ENCODE measurements around the gene IL3RA.
"Not testable (repeated sequence)": the region's sequence is repeated elsewhere in the genome, so short reads cannot be mapped to it uniquely, and the experiment has no call there.

IL3RA gene

DNA sequence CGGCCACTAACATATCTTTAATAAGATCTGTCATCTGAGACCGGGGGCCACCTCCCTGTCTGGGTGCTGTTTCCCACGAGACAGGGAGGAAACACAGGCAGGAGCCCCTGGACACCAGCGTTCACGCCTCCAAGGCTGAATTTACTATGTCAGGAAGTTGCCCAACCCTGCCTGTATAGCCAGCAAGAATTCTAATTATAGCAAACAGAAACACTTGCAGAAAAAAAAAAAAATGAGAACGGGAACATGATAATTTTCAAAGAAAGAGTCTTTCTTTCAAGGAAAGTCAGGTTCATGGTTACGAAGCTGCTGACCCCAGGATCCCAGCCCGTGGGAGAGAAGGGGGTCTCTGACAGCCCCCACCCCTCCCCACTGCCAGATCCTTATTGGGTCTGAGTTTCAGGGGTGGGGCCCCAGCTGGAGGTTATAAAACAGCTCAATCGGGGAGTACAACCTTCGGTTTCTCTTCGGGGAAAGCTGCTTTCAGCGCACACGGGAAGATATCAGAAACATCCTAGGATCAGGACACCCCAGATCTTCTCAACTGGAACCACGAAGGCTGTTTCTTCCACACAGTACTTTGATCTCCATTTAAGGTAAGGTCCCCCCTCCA is at the start of gene IL3RA:
TSS of gene IL3RA (plus strand) at position 455 of the 613 bp plus-strand sequence. CDS start 4,981 bp downstream, outside the sequence.
- peak within 1 kb of the TSS; percentile 45 for H3K4me3 ChIP-seq (ENCODE audit: low read length)
- peak; percentile 14 for DNase-seq (ENCODE audit: low read depth)
- TF ChIP-seq, protein P1, sequence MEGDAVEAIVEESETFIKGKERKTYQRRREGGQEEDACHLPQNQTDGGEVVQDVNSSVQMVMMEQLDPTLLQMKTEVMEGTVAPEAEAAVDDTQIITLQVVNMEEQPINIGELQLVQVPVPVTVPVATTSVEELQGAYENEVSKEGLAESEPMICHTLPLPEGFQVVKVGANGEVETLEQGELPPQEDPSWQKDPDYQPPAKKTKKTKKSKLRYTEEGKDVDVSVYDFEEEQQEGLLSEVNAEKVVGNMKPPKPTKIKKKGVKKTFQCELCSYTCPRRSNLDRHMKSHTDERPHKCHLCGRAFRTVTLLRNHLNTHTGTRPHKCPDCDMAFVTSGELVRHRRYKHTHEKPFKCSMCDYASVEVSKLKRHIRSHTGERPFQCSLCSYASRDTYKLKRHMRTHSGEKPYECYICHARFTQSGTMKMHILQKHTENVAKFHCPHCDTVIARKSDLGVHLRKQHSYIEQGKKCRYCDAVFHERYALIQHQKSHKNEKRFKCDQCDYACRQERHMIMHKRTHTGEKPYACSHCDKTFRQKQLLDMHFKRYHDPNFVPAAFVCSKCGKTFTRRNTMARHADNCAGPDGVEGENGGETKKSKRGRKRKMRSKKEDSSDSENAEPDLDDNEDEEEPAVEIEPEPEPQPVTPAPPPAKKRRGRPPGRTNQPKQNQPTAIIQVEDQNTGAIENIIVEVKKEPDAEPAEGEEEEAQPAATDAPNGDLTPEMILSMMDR (conservative IDR thresholded peaks at IDR 0.05; ENCODE audit: low read length), result no peak

DNA sequence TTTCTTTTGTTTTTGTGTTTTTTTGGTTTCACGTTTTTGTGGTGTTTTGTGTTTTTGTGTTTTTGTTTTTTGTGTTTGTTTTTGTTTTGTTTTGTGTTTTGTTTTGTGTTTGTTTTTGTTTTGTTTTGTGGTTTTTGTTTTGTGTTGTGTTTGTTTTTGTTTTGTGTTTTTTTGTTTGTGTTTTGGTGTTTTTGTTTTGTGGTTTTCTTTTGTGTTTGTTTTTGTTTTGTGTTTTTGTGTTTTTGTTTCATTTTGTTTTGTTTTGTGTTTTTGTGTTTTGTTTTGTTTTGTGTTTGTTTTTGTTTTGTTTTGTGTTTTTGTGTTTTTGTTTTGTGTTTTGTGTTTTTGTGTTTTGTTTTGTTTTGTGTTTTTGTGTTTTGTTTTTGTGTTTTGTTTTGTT is 47.0 kb upstream of the IL3RA start:
- DNase-seq (ENCODE audit: low read depth), result no peak
- no peak overlapping the region for H3K4me3 ChIP-seq (ENCODE audit: low read length)
- TF ChIP-seq, protein P1 (conservative IDR thresholded peaks at IDR 0.05; ENCODE audit: low read length), result no peak

DNA sequence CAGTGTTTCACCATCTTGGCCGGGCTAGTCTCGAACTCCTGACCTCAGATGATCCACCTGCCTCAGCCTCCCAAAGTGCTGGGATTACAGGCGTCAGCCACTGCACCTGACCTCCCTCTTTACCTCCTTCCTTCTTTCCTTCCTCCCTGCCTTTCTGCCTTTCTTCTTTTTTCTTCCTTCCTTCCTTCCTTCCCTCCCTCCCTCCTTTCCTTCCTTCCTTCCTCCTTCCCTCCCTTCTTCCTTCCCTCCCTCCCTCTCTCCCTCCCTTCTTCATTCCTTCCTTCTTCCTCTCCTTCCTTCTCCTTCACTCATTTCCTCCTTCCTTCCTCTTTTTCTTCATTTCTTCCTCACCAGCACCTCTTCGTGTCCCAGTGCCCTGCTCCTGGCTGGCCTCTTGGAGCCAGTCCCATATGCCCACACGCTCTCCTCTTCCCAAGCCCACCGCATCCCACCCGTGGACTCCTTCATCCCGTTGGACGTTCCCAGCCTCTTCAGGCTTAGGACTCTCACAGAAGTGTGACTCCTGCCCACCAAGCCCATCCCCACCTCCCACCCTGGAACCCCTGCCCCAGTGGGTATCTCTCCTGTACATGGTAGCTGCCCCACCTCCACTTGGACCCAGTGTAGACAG is 45.4 kb upstream of the IL3RA start:
- TF ChIP-seq, protein P1 (conservative IDR thresholded peaks at IDR 0.05; ENCODE audit: low read length), result no peak
- no peak overlapping the region for H3K4me3 ChIP-seq (ENCODE audit: low read length)
- DNase-seq (ENCODE audit: low read depth), result no peak

DNA sequence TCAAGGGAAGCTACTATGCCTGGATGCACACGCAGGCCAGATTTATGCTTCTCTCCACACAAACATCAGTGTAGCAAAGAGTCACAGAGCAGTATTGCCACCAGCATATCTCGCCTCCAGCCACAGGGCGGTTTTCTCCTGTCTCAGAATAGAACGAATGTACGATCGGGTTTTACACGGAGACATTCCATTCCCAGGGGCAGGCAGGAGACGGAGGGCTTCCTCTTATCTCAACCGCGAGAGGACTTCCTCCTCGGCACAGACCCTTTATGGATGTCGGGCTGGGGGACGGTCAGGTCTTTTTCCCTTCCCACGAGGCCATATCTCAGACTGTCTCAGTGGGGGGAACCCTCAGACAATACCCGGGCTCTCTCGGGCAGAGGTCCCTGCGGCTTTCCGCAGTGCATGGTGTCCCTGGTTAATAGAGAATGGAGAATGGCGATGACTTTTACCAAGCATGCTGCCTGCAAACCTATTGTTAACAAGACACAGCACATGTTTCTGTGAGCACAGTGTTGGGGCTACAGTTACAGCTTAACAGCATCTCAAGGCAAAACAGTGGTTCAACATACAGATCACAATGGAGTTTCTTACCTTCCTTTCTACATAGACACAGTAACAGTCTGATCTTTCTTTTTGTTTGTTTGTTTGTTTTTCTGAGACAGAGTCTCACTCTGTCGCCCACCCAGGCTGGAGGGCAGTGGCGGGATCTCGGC is 43.9 kb upstream of the IL3RA start:
- no peak for DNase-seq (ENCODE audit: low read depth)
- TF ChIP-seq, protein P1 (conservative IDR thresholded peaks at IDR 0.05; ENCODE audit: low read length), result no peak
- no peak overlapping the region for H3K4me3 ChIP-seq (ENCODE audit: low read length)

DNA sequence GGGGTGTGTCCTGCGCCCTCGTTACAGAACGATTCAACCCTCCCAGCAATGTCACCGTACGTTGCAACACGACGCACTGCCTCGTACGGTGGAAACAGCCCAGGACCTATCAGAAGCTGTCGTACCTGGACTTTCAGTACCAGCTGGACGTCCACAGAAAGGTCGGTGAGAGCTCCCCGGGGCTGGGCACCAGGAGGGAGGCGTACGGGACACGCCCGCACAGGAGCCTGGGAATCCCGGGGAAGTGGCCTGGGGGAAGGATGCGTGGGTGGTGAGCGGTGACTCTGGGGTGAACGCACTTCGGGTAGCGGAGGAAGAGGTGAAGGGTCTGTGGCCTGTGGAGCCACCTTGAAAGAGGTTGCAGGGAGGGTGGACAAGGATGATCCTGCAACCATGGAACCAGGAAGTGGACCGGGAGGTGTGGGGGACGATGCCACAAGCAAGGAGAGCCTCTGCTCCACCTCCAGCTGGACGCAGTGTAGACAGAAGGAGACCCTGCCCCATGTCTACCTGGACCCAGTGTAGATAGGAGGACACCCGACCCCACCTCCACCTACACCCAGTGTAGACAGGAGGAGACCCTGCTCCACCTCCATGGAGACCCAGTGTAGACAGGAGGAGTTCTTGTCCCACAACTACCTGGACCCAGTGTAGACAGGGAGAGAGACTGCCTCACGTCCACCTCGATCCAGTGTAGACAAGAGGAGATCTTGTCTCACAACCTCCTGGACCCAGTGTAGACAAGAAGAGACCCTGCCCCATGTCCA is 42.1 kb upstream of the IL3RA start:
- TF ChIP-seq, protein P1 (conservative IDR thresholded peaks at IDR 0.05; ENCODE audit: low read length), result no peak
- H3K4me3 ChIP-seq (ENCODE audit: low read length), result no peak overlapping the region
- DNase-seq (ENCODE audit: low read depth), result no peak

DNA sequence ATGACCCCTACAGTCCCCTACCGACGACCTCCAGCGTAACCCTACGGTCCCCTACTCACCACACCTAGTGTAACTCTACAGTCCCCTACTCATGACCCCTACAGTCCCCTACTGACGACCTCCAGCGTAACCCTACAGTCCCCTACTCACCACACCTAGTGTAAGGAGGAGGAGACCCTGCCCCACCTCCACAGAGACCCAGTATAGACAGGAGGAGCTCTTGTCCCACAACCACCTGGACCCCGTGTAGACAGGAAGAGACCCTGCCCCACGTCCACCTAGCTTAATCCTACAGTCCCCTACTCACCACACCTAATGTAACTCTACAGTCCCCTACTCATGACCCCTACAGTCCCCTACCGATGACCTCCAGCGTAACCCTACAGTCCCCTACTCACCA is 41.0 kb upstream of the IL3RA start:
- H3K4me3 ChIP-seq (ENCODE audit: low read length), result no peak overlapping the region
- TF ChIP-seq, protein P1 (conservative IDR thresholded peaks at IDR 0.05; ENCODE audit: low read length), result no peak

DNA sequence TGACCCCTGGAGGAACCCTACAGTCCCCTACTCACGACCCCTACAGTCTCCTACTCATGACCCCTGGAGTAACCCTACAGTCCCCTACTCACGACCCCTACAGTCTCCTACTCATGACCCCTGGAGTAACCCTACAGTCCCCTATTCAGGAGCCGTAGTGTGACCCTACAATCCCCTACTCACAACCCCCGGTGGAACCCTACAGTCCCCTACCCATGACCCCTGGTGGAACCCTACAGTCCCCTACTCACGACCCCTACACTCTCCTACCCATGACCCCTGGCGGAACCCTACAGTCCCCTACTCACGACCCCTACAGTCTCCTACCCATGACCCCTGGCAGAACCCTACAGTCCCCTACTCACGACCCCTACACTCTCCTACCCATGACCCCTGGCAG is 39.0 kb upstream of the IL3RA start:
- not testable (repeated sequence) for DNase-seq (ENCODE audit: low read depth); H3K4me3 ChIP-seq (ENCODE audit: low read length)

More for the DNA sequence above, 41.0 kb upstream of the IL3RA start:
- DNase-seq (ENCODE audit: low read depth), result no peak
